ENCODE measurements around the gene TBC1D25.

TBC1D25 gene

DNA sequence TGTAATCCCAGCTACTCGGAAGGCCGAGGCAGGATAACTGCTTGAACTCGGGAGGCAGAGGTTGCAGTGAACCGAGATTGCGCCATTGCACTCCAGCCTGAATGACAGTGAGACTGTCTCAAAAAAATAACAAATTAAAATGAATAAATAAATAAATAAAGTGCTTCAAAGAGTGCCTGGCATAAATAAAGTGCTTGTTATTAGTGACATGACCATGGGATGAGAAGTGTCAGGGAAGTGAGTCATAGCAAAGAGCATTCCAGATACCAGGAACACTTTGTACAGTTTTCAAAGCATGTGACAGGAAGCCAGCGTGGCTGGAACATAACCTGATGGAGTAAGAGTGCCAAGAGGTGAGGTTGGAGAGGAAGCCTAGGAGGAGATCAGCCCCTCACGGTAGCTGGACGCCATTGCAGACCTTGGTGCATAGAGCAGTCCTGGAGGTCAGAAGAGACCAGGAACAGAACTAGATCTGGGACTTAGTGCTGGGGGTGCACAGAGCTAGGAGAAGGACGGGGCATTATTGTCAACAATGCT lies 51.8 kb downstream of the TBC1D25 start:
- Histone ChIP-seq H3K9ac (ENCODE audit: low read depth, low read length, poor library complexity, severe bottlenecking) (no peak overlapping the region), H2AFZ (ENCODE audit: low read length) (no peak overlapping the region), H4K20me1 (ENCODE audit: insufficient read depth, low read length, poor library complexity, severe bottlenecking) (no peaks in the 10 kb centered on the region), H3K4me1 (ENCODE audit: insufficient read depth, low read length, poor library complexity, severe bottlenecking) (peaks cover 4% of the 10 kb centered on the region), H3K4me3 (ENCODE audit: low read length, poor library complexity, severe bottlenecking) (no peak overlapping the region), H3K27me3 (ENCODE audit: insufficient read depth, low read length, poor library complexity, severe bottlenecking) (no peaks in the 10 kb centered on the region), H3K4me2 (ENCODE audit: low read depth, low read length, poor library complexity, severe bottlenecking) (no peak overlapping the region), H3F3A (ENCODE audit: low read depth) (no peaks in the 10 kb centered on the region), H3K9me2 (replicated peaks; ENCODE audit: low read depth, low read length) (no peaks in the 10 kb centered on the region), H3K9me3 (ENCODE audit: insufficient read depth, low read depth, low read length) (no peaks in the 10 kb centered on the region), H3K36me3 (ENCODE audit: insufficient read depth, low read length) (no peaks in the 10 kb centered on the region), H3K79me2 (ENCODE audit: insufficient read depth, low read length) (no peaks in the 10 kb centered on the region)
- TF ChIP-seq CTCF (conservative IDR thresholded peaks at IDR 0.05; ENCODE audit: low read length) (no peak), EZH2phosphoT487 (IDR thresholded peaks at IDR 0.05; ENCODE audit: borderline replicate concordance) (no peak)

DNA sequence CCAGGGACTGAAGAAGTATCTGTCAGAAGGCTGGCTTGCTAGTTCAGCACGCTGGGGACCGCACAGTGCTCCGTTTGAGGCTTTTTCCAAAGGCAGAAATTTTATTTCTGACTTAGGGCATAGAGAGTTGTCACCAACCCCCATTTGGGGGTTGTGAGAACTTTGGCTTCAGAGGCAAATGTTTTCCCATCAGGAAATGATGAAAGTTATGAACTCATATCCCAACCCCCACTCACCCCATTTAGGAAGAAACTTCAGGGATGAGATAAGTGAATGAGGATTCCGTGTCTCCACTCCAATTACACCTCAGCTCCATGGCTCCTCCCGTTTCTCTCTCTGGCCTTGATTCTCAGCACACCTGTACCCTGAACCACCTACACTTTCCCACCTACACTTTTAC lies 53.5 kb downstream of the TBC1D25 start:
- no peak overlapping the region for H2AFZ ChIP-seq (ENCODE audit: low read length)

GRCh38 chrX:48595929-48596328 lies 56.4 kb downstream of the TBC1D25 start:
- Histone ChIP-seq H3F3A (ENCODE audit: low read depth) (no peaks in the 10 kb centered on the region), H3K9me3 (ENCODE audit: insufficient read depth, low read depth, low read length) (no peaks in the 10 kb centered on the region), H3K9me2 (replicated peaks; ENCODE audit: low read depth, low read length) (no peaks in the 10 kb centered on the region), H3K4me2 (ENCODE audit: low read depth, low read length, poor library complexity, severe bottlenecking) (peak overlapping the region; percentile 71), H3K36me3 (ENCODE audit: insufficient read depth, low read length) (no peaks in the 10 kb centered on the region), H3K9ac (ENCODE audit: low read depth, low read length, poor library complexity, severe bottlenecking) (no peak overlapping the region), H4K20me1 (ENCODE audit: insufficient read depth, low read length, poor library complexity, severe bottlenecking) (no peaks in the 10 kb centered on the region), H3K79me2 (ENCODE audit: insufficient read depth, low read length) (0 out of 2 replicates have a peak, but pooled peaks cover 3% of the 10 kb centered on the region), H3K27me3 (ENCODE audit: insufficient read depth, low read length, poor library complexity, severe bottlenecking) (no peaks in the 10 kb centered on the region), H2AFZ (ENCODE audit: low read length) (no peak overlapping the region), H3K4me1 (ENCODE audit: insufficient read depth, low read length, poor library complexity, severe bottlenecking) (peaks cover 4% of the 10 kb centered on the region), H3K4me3 (ENCODE audit: low read length, poor library complexity, severe bottlenecking) (no peak overlapping the region)
- TF ChIP-seq EZH2phosphoT487 (IDR thresholded peaks at IDR 0.05; ENCODE audit: borderline replicate concordance) = no peak
- TF ChIP-seq CTCF (conservative IDR thresholded peaks at IDR 0.05; ENCODE audit: low read length) = no peak

More for the DNA sequence above, 53.5 kb downstream of the TBC1D25 start:
- H3K36me3 ChIP-seq (ENCODE audit: insufficient read depth, low read length) = no peaks in the 10 kb centered on the region
- H3K4me3 ChIP-seq (ENCODE audit: low read length, poor library complexity, severe bottlenecking) = no peak overlapping the region
- no peaks in the 10 kb centered on the region for H3K9me2 ChIP-seq (replicated peaks; ENCODE audit: low read depth, low read length)
- peaks cover 4% of the 10 kb centered on the region for H3K4me1 ChIP-seq (ENCODE audit: insufficient read depth, low read length, poor library complexity, severe bottlenecking)
- H3K9me3 ChIP-seq (ENCODE audit: insufficient read depth, low read depth, low read length) = no peaks in the 10 kb centered on the region
- H3F3A ChIP-seq (ENCODE audit: low read depth) = no peaks in the 10 kb centered on the region
- H4K20me1 ChIP-seq (ENCODE audit: insufficient read depth, low read length, poor library complexity, severe bottlenecking) = no peaks in the 10 kb centered on the region
- no peak overlapping the region for H3K9ac ChIP-seq (ENCODE audit: low read depth, low read length, poor library complexity, severe bottlenecking)
- no peak for TF ChIP-seq CTCF (conservative IDR thresholded peaks at IDR 0.05; ENCODE audit: low read length)
- TF ChIP-seq EZH2phosphoT487 (IDR thresholded peaks at IDR 0.05; ENCODE audit: borderline replicate concordance) = no peak
- H3K27me3 ChIP-seq (ENCODE audit: insufficient read depth, low read length, poor library complexity, severe bottlenecking) = no peaks in the 10 kb centered on the region
- H3K4me2 ChIP-seq (ENCODE audit: low read depth, low read length, poor library complexity, severe bottlenecking) = no peak overlapping the region
- no peaks in the 10 kb centered on the region for H3K79me2 ChIP-seq (ENCODE audit: insufficient read depth, low read length)
